Measurements from ENCODE around the gene ANTXRL.

DNA sequence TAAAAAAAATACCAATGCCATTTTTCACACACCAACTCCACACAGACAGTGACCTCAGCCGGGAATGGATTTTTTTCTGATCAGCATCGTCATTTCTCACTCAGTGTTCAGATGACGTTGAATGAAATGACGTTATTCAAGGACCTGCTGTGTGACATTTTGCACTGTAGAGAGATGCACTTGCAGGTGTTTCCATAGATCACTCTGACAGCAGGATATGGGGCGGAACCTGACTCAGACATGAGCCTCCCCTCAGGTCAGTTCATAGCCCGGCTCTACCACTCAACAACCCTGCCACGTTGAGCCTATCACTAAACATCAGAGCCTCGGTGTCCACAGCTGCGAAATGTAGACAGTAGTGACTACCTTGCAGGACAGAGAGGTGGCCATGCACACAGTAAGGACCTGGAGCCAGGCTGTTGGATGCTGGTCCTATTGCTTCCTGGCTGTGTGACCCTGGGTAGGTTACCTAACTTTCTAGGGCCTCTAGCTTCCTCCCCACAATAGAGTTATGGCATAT, 41.4 kb upstream of the ANTXRL start:
- TF ChIP-seq, protein P1, sequence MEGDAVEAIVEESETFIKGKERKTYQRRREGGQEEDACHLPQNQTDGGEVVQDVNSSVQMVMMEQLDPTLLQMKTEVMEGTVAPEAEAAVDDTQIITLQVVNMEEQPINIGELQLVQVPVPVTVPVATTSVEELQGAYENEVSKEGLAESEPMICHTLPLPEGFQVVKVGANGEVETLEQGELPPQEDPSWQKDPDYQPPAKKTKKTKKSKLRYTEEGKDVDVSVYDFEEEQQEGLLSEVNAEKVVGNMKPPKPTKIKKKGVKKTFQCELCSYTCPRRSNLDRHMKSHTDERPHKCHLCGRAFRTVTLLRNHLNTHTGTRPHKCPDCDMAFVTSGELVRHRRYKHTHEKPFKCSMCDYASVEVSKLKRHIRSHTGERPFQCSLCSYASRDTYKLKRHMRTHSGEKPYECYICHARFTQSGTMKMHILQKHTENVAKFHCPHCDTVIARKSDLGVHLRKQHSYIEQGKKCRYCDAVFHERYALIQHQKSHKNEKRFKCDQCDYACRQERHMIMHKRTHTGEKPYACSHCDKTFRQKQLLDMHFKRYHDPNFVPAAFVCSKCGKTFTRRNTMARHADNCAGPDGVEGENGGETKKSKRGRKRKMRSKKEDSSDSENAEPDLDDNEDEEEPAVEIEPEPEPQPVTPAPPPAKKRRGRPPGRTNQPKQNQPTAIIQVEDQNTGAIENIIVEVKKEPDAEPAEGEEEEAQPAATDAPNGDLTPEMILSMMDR (IDR thresholded peaks at IDR 0.05): no peak
- TF ChIP-seq GATA2 (CRISPR knock-in tag; IDR thresholded peaks at IDR 0.05): no peak
- TF ChIP-seq GABPA (IDR thresholded peaks at IDR 0.05; ENCODE audit: low read depth): no peak
- TF ChIP-seq, protein P2, sequence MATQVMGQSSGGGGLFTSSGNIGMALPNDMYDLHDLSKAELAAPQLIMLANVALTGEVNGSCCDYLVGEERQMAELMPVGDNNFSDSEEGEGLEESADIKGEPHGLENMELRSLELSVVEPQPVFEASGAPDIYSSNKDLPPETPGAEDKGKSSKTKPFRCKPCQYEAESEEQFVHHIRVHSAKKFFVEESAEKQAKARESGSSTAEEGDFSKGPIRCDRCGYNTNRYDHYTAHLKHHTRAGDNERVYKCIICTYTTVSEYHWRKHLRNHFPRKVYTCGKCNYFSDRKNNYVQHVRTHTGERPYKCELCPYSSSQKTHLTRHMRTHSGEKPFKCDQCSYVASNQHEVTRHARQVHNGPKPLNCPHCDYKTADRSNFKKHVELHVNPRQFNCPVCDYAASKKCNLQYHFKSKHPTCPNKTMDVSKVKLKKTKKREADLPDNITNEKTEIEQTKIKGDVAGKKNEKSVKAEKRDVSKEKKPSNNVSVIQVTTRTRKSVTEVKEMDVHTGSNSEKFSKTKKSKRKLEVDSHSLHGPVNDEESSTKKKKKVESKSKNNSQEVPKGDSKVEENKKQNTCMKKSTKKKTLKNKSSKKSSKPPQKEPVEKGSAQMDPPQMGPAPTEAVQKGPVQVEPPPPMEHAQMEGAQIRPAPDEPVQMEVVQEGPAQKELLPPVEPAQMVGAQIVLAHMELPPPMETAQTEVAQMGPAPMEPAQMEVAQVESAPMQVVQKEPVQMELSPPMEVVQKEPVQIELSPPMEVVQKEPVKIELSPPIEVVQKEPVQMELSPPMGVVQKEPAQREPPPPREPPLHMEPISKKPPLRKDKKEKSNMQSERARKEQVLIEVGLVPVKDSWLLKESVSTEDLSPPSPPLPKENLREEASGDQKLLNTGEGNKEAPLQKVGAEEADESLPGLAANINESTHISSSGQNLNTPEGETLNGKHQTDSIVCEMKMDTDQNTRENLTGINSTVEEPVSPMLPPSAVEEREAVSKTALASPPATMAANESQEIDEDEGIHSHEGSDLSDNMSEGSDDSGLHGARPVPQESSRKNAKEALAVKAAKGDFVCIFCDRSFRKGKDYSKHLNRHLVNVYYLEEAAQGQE (IDR thresholded peaks at IDR 0.05; ENCODE audit: low read depth, low read length): no peak
- TF ChIP-seq POLR2AphosphoS5 (IDR thresholded peaks at IDR 0.05; ENCODE audit: low read depth, low read length): no peak
- TF ChIP-seq, protein P3, sequence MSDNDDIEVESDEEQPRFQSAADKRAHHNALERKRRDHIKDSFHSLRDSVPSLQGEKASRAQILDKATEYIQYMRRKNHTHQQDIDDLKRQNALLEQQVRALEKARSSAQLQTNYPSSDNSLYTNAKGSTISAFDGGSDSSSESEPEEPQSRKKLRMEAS (IDR thresholded peaks at IDR 0.05; ENCODE audit: low read depth): no peak
